Globus pallidus (tissue), 1 donor: ENCODE data around the gene MYLK.

Experiments used
- DNase-seq: peaks from one replicate; pipeline ENCODE4 v3.0.0-alpha.2; 2015; ENCODE audit warnings: low spot score

Gene MYLK

GRCh38 chr3:123877965-123878364 is 6.2 kb downstream of the MYLK start:
- no peak for DNase-seq

GRCh38 chr3:123877466-123877865 is 6.7 kb downstream of the MYLK start:
- DNase-seq, result no peak

GRCh38 chr3:123876858-123877257 is 7.3 kb downstream of the MYLK start:
- DNase-seq, result no peak

- no peak for DNase-seq
These were observed 11.5 kb downstream of the MYLK start for GRCh38 chr3:123872621-123873020.

GRCh38 chr3:123871946-123872345 is 12.2 kb downstream of the MYLK start:
- no peak for DNase-seq

GRCh38 chr3:123870033-123870432 is 14.1 kb downstream of the MYLK start:
- no peak for DNase-seq

- DNase-seq, result no peak
These were observed 15.0 kb downstream of the MYLK start for GRCh38 chr3:123869165-123869564.

- no peak for DNase-seq
These were observed 19.4 kb downstream of the MYLK start for GRCh38 chr3:123864706-123865105.

- no peak for DNase-seq
These were observed 22.0 kb downstream of the MYLK start for GRCh38 chr3:123862152-123862551.

- no peak for DNase-seq
These were observed 22.9 kb downstream of the MYLK start for GRCh38 chr3:123861081-123861836.

GRCh38 chr3:123859177-123859576 is 25.0 kb downstream of the MYLK start:
- DNase-seq, result no peak

- DNase-seq, result no peak
These were observed 29.2 kb downstream of the MYLK start for GRCh38 chr3:123854905-123855304.

GRCh38 chr3:123853686-123854372 is 30.3 kb downstream of the MYLK start:
- DNase-seq, result no peak

GRCh38 chr3:123847209-123847608 is 36.9 kb downstream of the MYLK start:
- no peak for DNase-seq

- DNase-seq, result no peak
These were observed 40.5 kb downstream of the MYLK start for GRCh38 chr3:123843668-123844067.

- no peak for DNase-seq
These were observed 41.4 kb downstream of the MYLK start for GRCh38 chr3:123842711-123843110.

GRCh38 chr3:123841476-123842238 is 42.5 kb downstream of the MYLK start:
- DNase-seq, result no peak

GRCh38 chr3:123840961-123841360 is 43.2 kb downstream of the MYLK start:
- no peak for DNase-seq

GRCh38 chr3:123837858-123838257 is 46.3 kb downstream of the MYLK start:
- DNase-seq, result no peak

- DNase-seq, result no peak
These were observed 49.5 kb downstream of the MYLK start for GRCh38 chr3:123834631-123835030.

- no peak for DNase-seq
These were observed 50.7 kb downstream of the MYLK start for GRCh38 chr3:123833398-123833785.

- DNase-seq, result no peak
These were observed 51.3 kb downstream of the MYLK start for GRCh38 chr3:123832692-123833397.
